CD4-positive, alpha-beta T cell (primary cell): ENCODE results near the gene RAPGEF2. TPM values are rescaled to one million over a fixed set of nuclear protein-coding genes. Genes with fewer than 3 reads are reported as not detected.

Experiments used
- ATAC-seq: fragments of 200-7000 bp; cut with Tn5 transposase; one replicate; pipeline ENCODE4 v1.10.0; 2022; ENCODE audit warnings: mild to moderate bottlenecking; ENCODE audit not compliant: poor library complexity
- CTCF ChIA-PET: fragments of 350-600 bp; sonication (Branson Sonifier 250); formaldehyde crosslinking; loops from one replicate; lab custom pipeline; 2021; ENCODE audit warnings: antibody characterized with exemption, inconsistent platforms; lab: Charles Lee
- POLR2A ChIA-PET: fragments of 350-600 bp; sonication (Branson Sonifier 250); formaldehyde crosslinking; loops from one replicate; lab custom pipeline; 2021; ENCODE audit warnings: antibody characterized with exemption, inconsistent platforms; lab: Charles Lee
- DNase-seq, 14 experiments: peaks; one replicate each; pipeline ENCODE4 v3.0.0-alpha.2; 2013 to 2020; ENCODE audit warnings: mixed read lengths in 2 of 14
- H3K27ac ChIP-seq, 2 donors: one replicate each; pipeline versions ENCODE4 v1.5.1 to v1.7.0; 2013; ENCODE audit warnings: low read length in 2 of 2, low read depth in 1 of 2, mild to moderate bottlenecking in 1 of 2
- H3K27me3 ChIP-seq, 2 experiments: 1 replicate in 1 of 2; 2 replicates in 1 of 2; pipeline versions ENCODE4 v1.6.1 to v1.7.0; 2013; ENCODE audit warnings: low read length in 2 of 2, control low read depth in 1 of 2, mild to moderate bottlenecking in 1 of 2, moderate library complexity in 1 of 2; ENCODE audit not compliant: insufficient read depth in 2 of 2, control insufficient read depth in 1 of 2
- H3K36me3 ChIP-seq: one replicate; pipeline ENCODE4 v1.6.1; 2013; ENCODE audit warnings: low read length, control low read depth; ENCODE audit not compliant: insufficient read depth
- H3K4me1 ChIP-seq: one replicate; pipeline ENCODE4 v1.6.1; 2013; ENCODE audit warnings: low read length, control low read depth; ENCODE audit not compliant: insufficient read depth
- H3K4me3 ChIP-seq: one replicate; pipeline ENCODE4 v1.5.1; 2013; ENCODE audit warnings: mild to moderate bottlenecking, low read length, moderate library complexity
- H3K9me3 ChIP-seq, 2 experiments: 1 replicate in 1 of 2; 2 replicates in 1 of 2; pipeline versions ENCODE4 v1.6.1 to v1.7.0; 2013; ENCODE audit warnings: low read length in 2 of 2, mild to moderate bottlenecking in 2 of 2, control low read depth in 1 of 2, moderate library complexity in 1 of 2; ENCODE audit not compliant: control insufficient read depth in 1 of 2, insufficient read depth in 1 of 2
- H3K27ac Mint-ChIP-seq: one replicate; pipeline ENCODE4 v1.8.0; 2020; ENCODE audit warnings: mixed read lengths
- H3K27me3 Mint-ChIP-seq: one replicate; pipeline ENCODE4 v1.8.0; 2021; ENCODE audit warnings: mixed read lengths
- H3K36me3 Mint-ChIP-seq: one replicate; pipeline ENCODE4 v1.8.0; 2021; ENCODE audit warnings: low read depth, mixed read lengths
- H3K4me1 Mint-ChIP-seq: one replicate; pipeline ENCODE4 v1.8.0; 2021; ENCODE audit warnings: low read depth, mixed read lengths
- H3K4me3 Mint-ChIP-seq: one replicate; pipeline ENCODE4 v1.8.0; 2020; ENCODE audit warnings: mild to moderate bottlenecking, mixed read lengths
- H3K9me3 Mint-ChIP-seq: one replicate; pipeline ENCODE4 v1.8.0; 2020; ENCODE audit warnings: mixed read lengths
- intact Hi-C, 2 experiments: fragments of 100-400 bp; cut with DNase I in 1 of 2; cut with micrococcal nuclease in 1 of 2; formaldehyde crosslinking; loops; one replicate each; pipeline versions ENCODE4 v1.15.1 to v1.9.0; 2023 to 2025; cut with DNase I, micrococcal nuclease
- total RNA-seq, 174 experiments: library from RNA in 2 of 174; stranded (reverse) in 2 of 174; gene quantifications; one replicate each; pipeline ENCODE4 v1.2.3 and lab custom pipeline; 2021 to 2026
- TF ChIP-seq, protein P1 (sequence below): fragments of 200-600 bp; IDR thresholded peaks from one replicate; pipeline ENCODE4 v1.8.0; 2022; ENCODE audit warnings: antibody characterized with exemption, mild to moderate bottlenecking

Gene RAPGEF2
- total RNA-seq, 2 experiments from 2014 or later, result 25.6 to 26.4 TPM

DNA sequence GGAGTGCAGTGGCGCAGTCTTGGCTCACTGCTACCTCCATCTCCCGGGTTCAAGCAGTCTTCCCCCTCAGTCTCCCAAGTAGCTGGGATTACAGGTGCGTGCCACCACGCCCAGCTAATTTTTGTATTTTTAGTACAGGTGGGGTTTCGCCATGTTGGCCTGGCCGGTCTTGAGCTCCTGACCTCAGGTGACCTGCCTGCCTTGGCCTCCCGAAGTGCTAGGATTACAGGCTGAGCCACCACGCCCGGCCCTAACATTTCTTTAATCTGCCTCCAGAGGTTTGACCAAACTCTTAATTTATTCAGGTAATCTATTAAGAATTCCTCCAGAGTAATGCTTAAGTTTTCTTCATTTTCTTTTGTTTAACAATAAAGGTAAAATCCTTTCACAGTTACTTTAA, 171.0 kb downstream of the RAPGEF2 start:
- POLR2A ChIA-PET, result no interaction called here
- H3K27me3 Mint-ChIP-seq, result no peaks in the 10 kb centered on the region
- intact Hi-C loops, result no loop called here
- peaks cover 17% of the 10 kb centered on the region for H3K4me1 Mint-ChIP-seq
- Histone ChIP-seq H3K27ac (no peak overlapping the region), H3K4me3 (no peak overlapping the region), H3K4me1 (no peaks in the 10 kb centered on the region), H3K27me3 (no peaks in the 10 kb centered on the region), H3K9me3 (no peaks in the 10 kb centered on the region), H3K36me3 (no peaks in the 10 kb centered on the region)
- TF ChIP-seq, protein P1, sequence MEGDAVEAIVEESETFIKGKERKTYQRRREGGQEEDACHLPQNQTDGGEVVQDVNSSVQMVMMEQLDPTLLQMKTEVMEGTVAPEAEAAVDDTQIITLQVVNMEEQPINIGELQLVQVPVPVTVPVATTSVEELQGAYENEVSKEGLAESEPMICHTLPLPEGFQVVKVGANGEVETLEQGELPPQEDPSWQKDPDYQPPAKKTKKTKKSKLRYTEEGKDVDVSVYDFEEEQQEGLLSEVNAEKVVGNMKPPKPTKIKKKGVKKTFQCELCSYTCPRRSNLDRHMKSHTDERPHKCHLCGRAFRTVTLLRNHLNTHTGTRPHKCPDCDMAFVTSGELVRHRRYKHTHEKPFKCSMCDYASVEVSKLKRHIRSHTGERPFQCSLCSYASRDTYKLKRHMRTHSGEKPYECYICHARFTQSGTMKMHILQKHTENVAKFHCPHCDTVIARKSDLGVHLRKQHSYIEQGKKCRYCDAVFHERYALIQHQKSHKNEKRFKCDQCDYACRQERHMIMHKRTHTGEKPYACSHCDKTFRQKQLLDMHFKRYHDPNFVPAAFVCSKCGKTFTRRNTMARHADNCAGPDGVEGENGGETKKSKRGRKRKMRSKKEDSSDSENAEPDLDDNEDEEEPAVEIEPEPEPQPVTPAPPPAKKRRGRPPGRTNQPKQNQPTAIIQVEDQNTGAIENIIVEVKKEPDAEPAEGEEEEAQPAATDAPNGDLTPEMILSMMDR, result no peak
- H3K36me3 Mint-ChIP-seq, result peaks cover 7% of the 10 kb centered on the region
- ATAC-seq (no peak), DNase-seq (no peak)
- H3K27ac Mint-ChIP-seq, result no peak overlapping the region
- no peaks in the 10 kb centered on the region for H3K9me3 Mint-ChIP-seq
- no peak overlapping the region for H3K4me3 Mint-ChIP-seq
- CTCF ChIA-PET, result no interaction called here

DNA sequence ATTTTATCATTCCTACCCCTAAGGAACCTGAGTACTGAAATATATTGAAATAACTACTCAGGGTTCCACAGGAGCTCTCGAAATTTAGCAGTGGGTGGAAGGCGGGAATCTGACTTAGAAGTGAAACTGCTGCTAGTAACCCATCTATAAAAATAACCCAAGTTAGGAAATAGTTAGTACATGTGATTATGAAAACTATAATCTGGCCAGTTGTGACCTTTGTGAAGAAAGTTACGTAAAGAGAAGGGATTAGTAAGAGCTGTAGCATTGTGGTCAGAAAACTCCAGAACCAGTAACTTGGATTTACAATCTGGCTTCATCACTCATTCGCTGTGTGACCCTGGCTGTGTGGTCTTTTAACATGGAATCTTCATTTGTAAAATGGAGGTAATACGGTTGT, 175.5 kb downstream of the RAPGEF2 start:
- CTCF ChIA-PET, result interaction anchor here (1.1 kb wide), 1 partner anchor 9 kb away, joined by 3 read pairs; no protein-coding TSS in a partner anchor
- peaks cover 15% of the 10 kb centered on the region for H3K36me3 Mint-ChIP-seq
- H3K4me3 ChIP-seq, result no peak overlapping the region

GRCh38 chr4:159279084-159279483, 176.2 kb downstream of the RAPGEF2 start:
- Mint-ChIP-seq H3K4me1 (peaks cover 5% of the 10 kb centered on the region), H3K27ac (no peak overlapping the region), H3K27me3 (no peaks in the 10 kb centered on the region), H3K36me3 (peaks cover 15% of the 10 kb centered on the region), H3K4me3 (no peak overlapping the region), H3K9me3 (no peaks in the 10 kb centered on the region)
- CTCF ChIA-PET, result interaction anchor here (1.1 kb wide), 1 partner anchor 8 kb away, joined by 3 read pairs; no protein-coding TSS in a partner anchor
- no peak for ATAC-seq
- TF ChIP-seq, protein P1, result no peak
- no peaks in the 10 kb centered on the region for H3K4me1 ChIP-seq
- intact Hi-C loops, result no loop called here
- H3K9me3 ChIP-seq, result no peaks in the 10 kb centered on the region
- no peaks in the 10 kb centered on the region for H3K27me3 ChIP-seq
- no peak for DNase-seq
- H3K27ac ChIP-seq, result no peak overlapping the region
- POLR2A ChIA-PET, result no interaction called here
- no peak overlapping the region for H3K4me3 ChIP-seq
- H3K36me3 ChIP-seq, result no peaks in the 10 kb centered on the region

More for the DNA sequence above, 175.5 kb downstream of the RAPGEF2 start:
- intact Hi-C loops, result no loop called here
- H3K4me1 ChIP-seq, result no peaks in the 10 kb centered on the region
- peaks cover 5% of the 10 kb centered on the region for H3K4me1 Mint-ChIP-seq
- no peak overlapping the region for H3K4me3 Mint-ChIP-seq
- DNase-seq, result peak in 2 of 14 experiments; percentile 45 to 53
- H3K27ac Mint-ChIP-seq, result no peak overlapping the region
- H3K27ac ChIP-seq, result no peak overlapping the region
- no peaks in the 10 kb centered on the region for H3K9me3 Mint-ChIP-seq
- H3K36me3 ChIP-seq, result no peaks in the 10 kb centered on the region
- ATAC-seq, result no peak
- H3K27me3 Mint-ChIP-seq, result no peaks in the 10 kb centered on the region
- POLR2A ChIA-PET, result no interaction called here
- TF ChIP-seq, protein P1, result no peak
- H3K27me3 ChIP-seq, result no peaks in the 10 kb centered on the region
- H3K9me3 ChIP-seq, result no peaks in the 10 kb centered on the region
